Stomach (tissue), 9 donors: ENCODE data around the gene CCHCR1. TPM values are rescaled to one million over a fixed set of nuclear protein-coding genes. Genes with fewer than 3 reads are reported as not detected.
A peak's percentile ranks its signal among the peaks of the same experiment; 100 is the strongest.

Experiments
- DNase-seq, 2 donors: peaks; one replicate each; pipeline versions ENCODE4 v3.0.0 to v3.0.0-alpha.2; 2013 to 2019
- H3K27ac ChIP-seq, 5 donors: fragments of 200-600 bp in 4 of 5; sonication (generic) in 4 of 5; one replicate each; pipeline ENCODE4 v1.5.1; 2013 to 2019; ENCODE audit warnings: mild to moderate bottlenecking in 1 of 5, moderate library complexity in 1 of 5
- H3K27me3 ChIP-seq, 3 donors: fragments of 200-600 bp; sonication (generic); one replicate each; pipeline ENCODE4 v1.5.1; 2017 to 2019; ENCODE audit warnings: mixed run types in 1 of 3
- H3K36me3 ChIP-seq, 4 donors: fragments of 200-600 bp; sonication (generic); 1 replicate in 3 of 4; 2 replicates in 1 of 4; pipeline ENCODE4 v1.5.1; 2016 to 2019
- H3K4me1 ChIP-seq, 4 donors: fragments of 200-600 bp; sonication (generic); one replicate each; pipeline ENCODE4 v1.5.1; 2016 to 2019
- H3K4me3 ChIP-seq, 4 donors: fragments of 200-600 bp; sonication (generic) in 3 of 4; one replicate each; pipeline ENCODE4 v1.5.1; 2016 to 2019; ENCODE audit warnings: mild to moderate bottlenecking in 1 of 4
- H3K9me3 ChIP-seq, 4 donors: fragments of 200-600 bp; sonication (generic); one replicate each; pipeline ENCODE4 v1.5.1; 2016 to 2019
- EP300 ChIP-seq: sonication (generic); formaldehyde crosslinking; IDR thresholded peaks from one replicate; pipeline ENCODE4 v1.6.1; 2017; ENCODE audit warnings: antibody characterized with exemption
- POLR2A ChIP-seq, 4 donors: fragments of 450-650 bp; IDR thresholded peaks; one replicate each; pipeline ENCODE4 v1.6.1; 2016; ENCODE audit warnings: antibody characterized with exemption in 4 of 4, control low read depth in 2 of 4, mild to moderate bottlenecking in 1 of 4, moderate library complexity in 1 of 4
- POLR2AphosphoS5 ChIP-seq, 3 donors: sonication (generic); formaldehyde crosslinking; IDR thresholded peaks; one replicate each; pipeline ENCODE4 v1.6.1; 2016; ENCODE audit warnings: antibody characterized with exemption in 3 of 3
- WGBS, 5 donors: extraction: QIAGEN DNeasy Blood & Tissue Kit in 3 of 5; methylation state at CpG; one replicate each; pipeline versions ENCODE4 v1.1.5 to v1.1.7; 2013 to 2018; 5-methylcytosine and 5-hydroxymethylcytosine counted together
- intact Hi-C: fragments of 100-400 bp; cut with DNase I; formaldehyde crosslinking; loops from one replicate; pipeline ENCODE4 v1.15.1; 2023; ENCODE audit warnings: low total_unique reads
- polyA plus RNA-seq, 3 donors: library from polyadenylated mRNA; stranded (reverse); fragments of 200-250 nt; gene quantifications; one replicate each; pipeline ENCODE4 v1.2.3, GENCODE V29; 2013
- total RNA-seq, 5 donors: library from RNA; depleted of rRNA; stranded (reverse); fragments of >200 nt; gene quantifications; one replicate each; pipeline versions ENCODE4 v1.1.0 to v1.2.3, GENCODE V29; 2014 to 2016
- TF ChIP-seq, protein P1 (sequence below), 7 experiments: fragments of 450-650 bp in 4 of 7; fragments of 200-600 bp in 3 of 7; sonication (generic) in 3 of 7; IDR thresholded peaks; one replicate each; pipeline ENCODE4 v1.5.1; 2016 to 2019; ENCODE audit warnings: antibody characterized with exemption in 7 of 7, control low read depth in 2 of 7, mild to moderate bottlenecking in 1 of 7
- donor health status: healthy with polysubstance abuse.
- donor health status: Bipolar disorder and iron deficiency.
- donor health status: healthy.

Gene CCHCR1
- total and polyA plus RNA-seq, 8 donors, result 9.7 to 201 (median 19.0) TPM

DNA sequence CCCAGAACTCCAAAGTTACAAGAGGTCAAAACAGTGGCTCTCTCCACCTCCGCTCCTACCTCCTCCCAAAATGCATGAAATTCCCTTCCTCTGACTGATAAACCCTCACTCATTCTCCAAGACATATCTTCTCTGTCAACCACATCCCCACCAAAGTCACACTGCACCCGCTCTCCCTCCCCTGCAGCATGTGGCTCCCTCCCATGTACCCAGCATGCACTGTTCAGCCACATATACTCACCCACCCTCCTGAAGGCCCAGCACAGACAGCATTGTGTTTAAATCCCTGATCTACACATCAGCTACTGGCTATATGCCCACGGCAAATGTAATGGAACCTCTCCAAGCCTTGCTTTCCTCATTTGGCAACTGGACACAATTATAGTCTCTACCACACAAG, 18.4 kb upstream of the CCHCR1 start:
- intact Hi-C loops, result no loop called here
- no peak overlapping the region for H3K27ac ChIP-seq
- peaks cover 35 to 71% (median 47%) of the 10 kb centered on the region in 4 donors for H3K4me1 ChIP-seq
- H3K36me3 ChIP-seq, result peaks cover 0 to 47% (median 29%) of the 10 kb centered on the region in 4 donors
- H3K4me3 ChIP-seq, result no peak overlapping the region
- DNase-seq, result no peak
- WGBS, 5 donors, result 32 to 51% (median 47%) methylated on average over 3 of the region's 3 CpGs
- TF ChIP-seq EP300, result no peak
- no peak for TF ChIP-seq POLR2AphosphoS5 (IDR thresholded peaks at IDR 0.05)
- no peak for TF ChIP-seq POLR2A (IDR thresholded peaks at IDR 0.05)
- H3K27me3 ChIP-seq, result no peaks in the 10 kb centered on the region
- no peaks in the 10 kb centered on the region for H3K9me3 ChIP-seq

DNA sequence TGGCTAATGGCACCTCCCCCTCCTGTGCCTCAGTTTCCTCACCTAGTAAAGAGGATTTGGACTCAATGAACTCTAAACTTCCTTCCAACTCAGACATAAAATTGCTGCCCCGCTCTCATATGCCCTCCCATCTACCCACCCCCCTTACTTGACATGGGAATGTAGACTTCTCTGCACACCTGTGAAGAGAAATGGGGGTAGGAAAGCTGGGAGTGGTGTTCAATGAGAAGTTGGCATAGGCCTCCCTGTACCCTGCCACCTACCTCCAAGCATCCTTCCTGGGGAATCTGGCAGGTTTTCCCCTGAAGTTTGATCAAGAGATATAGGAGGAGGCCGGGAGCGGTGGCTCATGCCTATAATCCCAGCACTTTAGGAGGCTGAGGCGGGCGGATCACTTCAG, 16.8 kb upstream of the CCHCR1 start:
- 79 to 90% (median 89%) methylated on average over 5 of the region's 5 CpGs for WGBS, 5 donors
- Histone ChIP-seq H3K4me3 (no peak overlapping the region), H3K4me1 (peaks cover 25 to 71% (median 42%) of the 10 kb centered on the region in 4 donors), H3K9me3 (no peaks in the 10 kb centered on the region), H3K36me3 (peaks cover 0 to 38% (median 25%) of the 10 kb centered on the region in 4 donors), H3K27ac (no peak overlapping the region), H3K27me3 (no peaks in the 10 kb centered on the region)
- intact Hi-C loops, result no loop called here
- no peak for TF ChIP-seq POLR2AphosphoS5 (IDR thresholded peaks at IDR 0.05)
- TF ChIP-seq, protein P1, sequence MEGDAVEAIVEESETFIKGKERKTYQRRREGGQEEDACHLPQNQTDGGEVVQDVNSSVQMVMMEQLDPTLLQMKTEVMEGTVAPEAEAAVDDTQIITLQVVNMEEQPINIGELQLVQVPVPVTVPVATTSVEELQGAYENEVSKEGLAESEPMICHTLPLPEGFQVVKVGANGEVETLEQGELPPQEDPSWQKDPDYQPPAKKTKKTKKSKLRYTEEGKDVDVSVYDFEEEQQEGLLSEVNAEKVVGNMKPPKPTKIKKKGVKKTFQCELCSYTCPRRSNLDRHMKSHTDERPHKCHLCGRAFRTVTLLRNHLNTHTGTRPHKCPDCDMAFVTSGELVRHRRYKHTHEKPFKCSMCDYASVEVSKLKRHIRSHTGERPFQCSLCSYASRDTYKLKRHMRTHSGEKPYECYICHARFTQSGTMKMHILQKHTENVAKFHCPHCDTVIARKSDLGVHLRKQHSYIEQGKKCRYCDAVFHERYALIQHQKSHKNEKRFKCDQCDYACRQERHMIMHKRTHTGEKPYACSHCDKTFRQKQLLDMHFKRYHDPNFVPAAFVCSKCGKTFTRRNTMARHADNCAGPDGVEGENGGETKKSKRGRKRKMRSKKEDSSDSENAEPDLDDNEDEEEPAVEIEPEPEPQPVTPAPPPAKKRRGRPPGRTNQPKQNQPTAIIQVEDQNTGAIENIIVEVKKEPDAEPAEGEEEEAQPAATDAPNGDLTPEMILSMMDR (IDR thresholded peaks at IDR 0.05), result no peak
- no peak for TF ChIP-seq POLR2A (IDR thresholded peaks at IDR 0.05)
- no peak for TF ChIP-seq EP300
- no peak for DNase-seq

DNA sequence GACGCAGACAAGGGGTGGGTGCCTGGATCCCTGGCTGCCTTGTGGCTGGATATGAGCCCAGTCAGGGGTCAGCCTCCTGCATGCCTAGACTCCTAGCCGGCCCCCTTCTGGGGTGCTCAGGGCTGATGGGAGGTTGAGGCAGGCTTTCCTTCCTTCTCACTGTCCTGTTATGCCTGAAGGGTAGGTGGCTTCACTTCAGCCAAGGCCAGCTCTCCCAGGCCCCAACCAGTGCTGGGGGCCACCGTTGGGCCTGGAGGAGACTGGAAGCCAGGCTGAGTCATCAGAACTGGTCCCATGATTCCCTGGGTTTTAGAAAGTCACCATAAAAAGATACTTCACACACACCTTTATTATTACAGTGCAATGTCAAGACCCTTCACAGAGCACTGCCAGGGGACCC, 15.8 kb upstream of the CCHCR1 start:
- H3K4me1 ChIP-seq, result peaks cover 15 to 63% (median 33%) of the 10 kb centered on the region in 4 donors
- intact Hi-C loops, result no loop called here
- peak overlapping the region in 1 of 5 donors; percentile 26 for H3K27ac ChIP-seq
- H3K4me3 ChIP-seq, result no peak overlapping the region
- no peaks in the 10 kb centered on the region for H3K27me3 ChIP-seq
- TF ChIP-seq EP300 (no peak), POLR2A (IDR thresholded peaks at IDR 0.05) (no peak), POLR2AphosphoS5 (IDR thresholded peaks at IDR 0.05) (no peak)
- TF ChIP-seq, protein P1 (IDR thresholded peaks at IDR 0.05), result no peak
- no peaks in the 10 kb centered on the region for H3K9me3 ChIP-seq
- WGBS, 5 donors, result 50 to 90% (median 61%) methylated on average over 3 of the region's 3 CpGs
- H3K36me3 ChIP-seq, result peaks cover 0 to 38% (median 26%) of the 10 kb centered on the region in 4 donors
- DNase-seq, result no peak

DNA sequence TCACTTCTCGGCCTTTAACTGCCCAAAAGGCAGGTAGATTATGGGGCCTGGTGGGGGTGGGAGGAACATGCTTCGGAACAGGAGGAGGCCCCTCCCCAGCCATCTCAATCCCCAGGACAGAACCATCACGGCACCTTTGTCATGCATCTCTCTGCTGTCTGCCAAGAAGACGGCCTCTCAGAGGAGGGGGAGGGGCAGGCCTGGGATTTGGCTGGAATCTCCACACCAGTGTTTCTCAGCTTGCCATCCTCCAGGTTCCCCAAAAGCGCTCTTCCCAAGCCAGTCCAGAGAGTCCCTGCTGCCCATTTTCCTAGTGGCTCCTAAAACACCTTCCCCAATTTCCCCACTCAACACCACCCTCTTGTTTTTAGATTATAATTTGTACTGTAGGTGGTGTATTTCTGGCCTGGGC, 15.4 kb upstream of the CCHCR1 start:
- H3K4me3 ChIP-seq, result no peak overlapping the region
- no peaks in the 10 kb centered on the region for H3K9me3 ChIP-seq
- intact Hi-C loops, result no loop called here
- peaks cover 11 to 58% (median 29%) of the 10 kb centered on the region in 4 donors for H3K4me1 ChIP-seq
- H3K27ac ChIP-seq, result peak overlapping the region in 1 of 5 donors; percentile 26
- TF ChIP-seq POLR2AphosphoS5 (IDR thresholded peaks at IDR 0.05) (no peak), POLR2A (IDR thresholded peaks at IDR 0.05) (no peak), EP300 (no peak)
- TF ChIP-seq, protein P1 (IDR thresholded peaks at IDR 0.05), result no peak
- 62 to 95% (median 82%) methylated on average over 4 to 5 of the region's 5 CpGs for WGBS, 5 donors
- H3K36me3 ChIP-seq, result peaks cover 0 to 38% (median 26%) of the 10 kb centered on the region in 4 donors
- DNase-seq, result no peak
- no peaks in the 10 kb centered on the region for H3K27me3 ChIP-seq
